ENCODE results near the gene GNG10. TPM values are rescaled to one million over a fixed set of nuclear protein-coding genes. Genes with fewer than 3 reads are reported as not detected.

Gene GNG10
- total and polyA plus RNA-seq, 4 donors = 15.9 to 24.3 (median 21.3) TPM

DNA sequence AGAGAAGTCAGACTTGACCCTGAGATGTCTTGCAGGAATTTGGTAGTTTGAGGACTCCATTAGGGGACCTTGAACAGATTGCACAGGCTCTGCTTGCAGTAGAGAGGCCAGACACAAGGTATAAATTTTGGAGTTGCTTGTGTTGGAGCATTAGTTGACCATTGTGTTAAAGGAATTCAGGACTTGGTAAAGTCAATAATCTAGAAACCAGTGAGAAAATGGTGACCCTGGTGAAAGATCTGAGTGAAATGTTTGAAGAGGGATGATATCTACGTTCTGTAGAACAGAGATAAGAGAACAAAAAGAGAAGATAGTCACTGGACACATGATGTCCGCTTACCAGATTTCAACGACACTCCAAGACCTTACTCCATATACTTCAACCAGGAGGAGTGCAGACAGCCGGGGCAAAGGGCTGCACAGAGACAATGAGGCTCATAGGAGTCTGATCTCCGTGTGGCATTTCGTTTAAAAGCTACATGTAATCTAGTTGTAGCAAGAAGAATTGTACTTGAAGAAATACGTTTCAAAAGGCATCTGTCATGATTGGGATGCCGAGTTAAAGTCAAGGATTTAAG is 17.1 kb upstream of the GNG10 start:
- Histone ChIP-seq H3K9ac (ENCODE audit: low read depth in 1 of 2, low read length in 2 of 2) (no peak overlapping the region), H3K9me3 (ENCODE audit: control insufficient read depth in 4 of 4, low read length in 3 of 4) (no peaks in the 10 kb centered on the region), H3K4me3 (ENCODE audit: low read depth in 1 of 3, low read length in 3 of 3) (no peak overlapping the region), H3K4me1 (ENCODE audit: control insufficient read depth in 4 of 4, insufficient read depth in 4 of 4, low read length in 3 of 4) (peaks cover 3 to 25% (median 11%) of the 10 kb centered on the region in 4 donors), H3K27me3 (ENCODE audit: control insufficient read depth in 4 of 4, insufficient read depth in 4 of 4, low read length in 3 of 4) (no peaks in the 10 kb centered on the region), H3K27ac (ENCODE audit: low read depth in 1 of 2, low read length in 2 of 2) (no peak overlapping the region), H3K36me3 (ENCODE audit: control insufficient read depth in 4 of 4, insufficient read depth in 3 of 4, low read depth in 1 of 4, low read length in 3 of 4) (peaks cover 4 to 16% (median 7%) of the 10 kb centered on the region in 4 donors)
- WGBS = 76% methylated on average over 8 of the region's 8 CpGs
- no peak for DNase-seq (ENCODE audit: low spot score)
- TF ChIP-seq FOXA2 (IDR thresholded peaks at IDR 0.05) = no peak
- TF ChIP-seq, protein P1, sequence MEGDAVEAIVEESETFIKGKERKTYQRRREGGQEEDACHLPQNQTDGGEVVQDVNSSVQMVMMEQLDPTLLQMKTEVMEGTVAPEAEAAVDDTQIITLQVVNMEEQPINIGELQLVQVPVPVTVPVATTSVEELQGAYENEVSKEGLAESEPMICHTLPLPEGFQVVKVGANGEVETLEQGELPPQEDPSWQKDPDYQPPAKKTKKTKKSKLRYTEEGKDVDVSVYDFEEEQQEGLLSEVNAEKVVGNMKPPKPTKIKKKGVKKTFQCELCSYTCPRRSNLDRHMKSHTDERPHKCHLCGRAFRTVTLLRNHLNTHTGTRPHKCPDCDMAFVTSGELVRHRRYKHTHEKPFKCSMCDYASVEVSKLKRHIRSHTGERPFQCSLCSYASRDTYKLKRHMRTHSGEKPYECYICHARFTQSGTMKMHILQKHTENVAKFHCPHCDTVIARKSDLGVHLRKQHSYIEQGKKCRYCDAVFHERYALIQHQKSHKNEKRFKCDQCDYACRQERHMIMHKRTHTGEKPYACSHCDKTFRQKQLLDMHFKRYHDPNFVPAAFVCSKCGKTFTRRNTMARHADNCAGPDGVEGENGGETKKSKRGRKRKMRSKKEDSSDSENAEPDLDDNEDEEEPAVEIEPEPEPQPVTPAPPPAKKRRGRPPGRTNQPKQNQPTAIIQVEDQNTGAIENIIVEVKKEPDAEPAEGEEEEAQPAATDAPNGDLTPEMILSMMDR (IDR thresholded peaks at IDR 0.05; ENCODE audit: low read depth, low read length, missing input control) = no peak
- no peak for TF ChIP-seq NR2F2 (IDR thresholded peaks at IDR 0.05)
- TF ChIP-seq, protein P2, sequence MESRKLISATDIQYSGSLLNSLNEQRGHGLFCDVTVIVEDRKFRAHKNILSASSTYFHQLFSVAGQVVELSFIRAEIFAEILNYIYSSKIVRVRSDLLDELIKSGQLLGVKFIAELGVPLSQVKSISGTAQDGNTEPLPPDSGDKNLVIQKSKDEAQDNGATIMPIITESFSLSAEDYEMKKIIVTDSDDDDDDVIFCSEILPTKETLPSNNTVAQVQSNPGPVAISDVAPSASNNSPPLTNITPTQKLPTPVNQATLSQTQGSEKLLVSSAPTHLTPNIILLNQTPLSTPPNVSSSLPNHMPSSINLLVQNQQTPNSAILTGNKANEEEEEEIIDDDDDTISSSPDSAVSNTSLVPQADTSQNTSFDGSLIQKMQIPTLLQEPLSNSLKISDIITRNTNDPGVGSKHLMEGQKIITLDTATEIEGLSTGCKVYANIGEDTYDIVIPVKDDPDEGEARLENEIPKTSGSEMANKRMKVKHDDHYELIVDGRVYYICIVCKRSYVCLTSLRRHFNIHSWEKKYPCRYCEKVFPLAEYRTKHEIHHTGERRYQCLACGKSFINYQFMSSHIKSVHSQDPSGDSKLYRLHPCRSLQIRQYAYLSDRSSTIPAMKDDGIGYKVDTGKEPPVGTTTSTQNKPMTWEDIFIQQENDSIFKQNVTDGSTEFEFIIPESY (IDR thresholded peaks at IDR 0.05) = no peak
- TF ChIP-seq EGR1 (IDR thresholded peaks at IDR 0.05; ENCODE audit: low read depth in 2 of 2) = no peak
- TF ChIP-seq HNF4A (conservative IDR thresholded peaks at IDR 0.05) = no peak
- no peak for TF ChIP-seq RAD21 (IDR thresholded peaks at IDR 0.05)
- TF ChIP-seq HNF4G (IDR thresholded peaks at IDR 0.05) = no peak

DNA sequence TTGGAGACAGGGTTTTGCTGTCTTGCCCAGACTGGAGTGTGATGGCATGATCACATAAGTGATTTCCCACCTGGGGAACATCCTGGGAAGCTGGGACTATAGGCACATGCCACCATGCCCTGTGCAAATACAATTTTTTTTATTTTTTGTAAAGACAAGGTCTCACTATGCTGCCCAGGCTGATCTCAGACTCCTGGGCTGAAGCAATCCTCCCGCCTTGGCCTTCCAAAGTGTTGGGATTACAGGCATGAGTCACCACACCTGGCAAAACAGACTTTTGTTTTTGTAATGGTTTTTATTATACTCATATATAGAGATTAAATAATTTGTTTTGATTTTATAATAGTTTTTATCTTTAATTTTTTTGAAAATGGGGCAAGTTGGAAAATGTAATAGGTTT is 15.6 kb upstream of the GNG10 start:
- Histone ChIP-seq H3K27me3 (ENCODE audit: control insufficient read depth in 4 of 4, insufficient read depth in 4 of 4, low read length in 3 of 4) (no peaks in the 10 kb centered on the region), H3K27ac (ENCODE audit: low read depth in 1 of 2, low read length in 2 of 2) (no peak overlapping the region), H3K4me1 (ENCODE audit: control insufficient read depth in 4 of 4, insufficient read depth in 4 of 4, low read length in 3 of 4) (peaks cover 4 to 27% (median 13%) of the 10 kb centered on the region in 4 donors), H3K9ac (ENCODE audit: low read depth in 1 of 2, low read length in 2 of 2) (no peak overlapping the region), H3K9me3 (ENCODE audit: control insufficient read depth in 4 of 4, low read length in 3 of 4) (no peaks in the 10 kb centered on the region), H3K36me3 (ENCODE audit: control insufficient read depth in 4 of 4, insufficient read depth in 3 of 4, low read depth in 1 of 4, low read length in 3 of 4) (peaks cover 4 to 23% (median 10%) of the 10 kb centered on the region in 4 donors), H3K4me3 (ENCODE audit: low read depth in 1 of 3, low read length in 3 of 3) (no peak overlapping the region)
- WGBS = 81% methylated on average over 1 of the region's 1 CpG
- DNase-seq (ENCODE audit: low spot score) = no peak
- no peak for TF ChIP-seq EGR1 (IDR thresholded peaks at IDR 0.05; ENCODE audit: low read depth in 2 of 2)
- TF ChIP-seq JUND (IDR thresholded peaks at IDR 0.05) = peak in 1 of 2 donors; percentile 22
- TF ChIP-seq RAD21 (IDR thresholded peaks at IDR 0.05) = no peak
- no peak for TF ChIP-seq SP1 (IDR thresholded peaks at IDR 0.05)
- TF ChIP-seq, protein P1 (IDR thresholded peaks at IDR 0.05; ENCODE audit: low read depth, low read length, missing input control) = no peak
- no peak for TF ChIP-seq RXRA (IDR thresholded peaks at IDR 0.05)
- no peak for TF ChIP-seq HNF4G (IDR thresholded peaks at IDR 0.05)
- no peak for TF ChIP-seq GABPA (IDR thresholded peaks at IDR 0.05 in 1 of 2, conservative IDR thresholded peaks at IDR 0.05 in 1 of 2)
- no peak for TF ChIP-seq YY1 (IDR thresholded peaks at IDR 0.05)
- TF ChIP-seq, protein P2 (IDR thresholded peaks at IDR 0.05) = no peak
- no peak for TF ChIP-seq FOXA1 (IDR thresholded peaks at IDR 0.05)
- TF ChIP-seq, protein P3, sequence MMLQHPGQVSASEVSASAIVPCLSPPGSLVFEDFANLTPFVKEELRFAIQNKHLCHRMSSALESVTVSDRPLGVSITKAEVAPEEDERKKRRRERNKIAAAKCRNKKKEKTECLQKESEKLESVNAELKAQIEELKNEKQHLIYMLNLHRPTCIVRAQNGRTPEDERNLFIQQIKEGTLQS (IDR thresholded peaks at IDR 0.05) = peak; percentile 9
- TF ChIP-seq FOXA2 (IDR thresholded peaks at IDR 0.05) = no peak

All from liver (tissue), 9 donors.